B cell (primary cell): ENCODE measurements around the gene MLXIP. TPM values are rescaled to one million over a fixed set of nuclear protein-coding genes. Genes with fewer than 3 reads are reported as not detected.

Experiments
- ATAC-seq: fragments of 200-7000 bp; cut with Tn5 transposase; one replicate; pipeline ENCODE4 v1.10.0; 2021; ENCODE audit warnings: low read depth, mild to moderate bottlenecking, moderate number of reproducible peaks, moderate library complexity
- CTCF ChIA-PET: fragments of 350-600 bp; sonication (Branson Sonifier 250); formaldehyde crosslinking; loops from one replicate; lab custom pipeline; 2021; ENCODE audit warnings: antibody characterized with exemption, inconsistent platforms; lab: Charles Lee
- POLR2A ChIA-PET: fragments of 350-600 bp; sonication (Branson Sonifier 250); formaldehyde crosslinking; loops from one replicate; lab custom pipeline; 2021; ENCODE audit warnings: antibody characterized with exemption; lab: Charles Lee
- DNase-seq: peaks from one replicate; pipeline ENCODE4 v3.0.0; 2013
- H2AFZ ChIP-seq: 2 replicates; pipeline ENCODE4 v1.6.1; 2012; ENCODE audit warnings: mild to moderate bottlenecking, low read depth, low read length; ENCODE audit not compliant: insufficient read depth, poor library complexity, severe bottlenecking
- H3K27ac ChIP-seq, 2 donors: 1 replicate in 1 of 2; 2 replicates in 1 of 2; pipeline ENCODE4 v1.5.1; 2012 to 2013; ENCODE audit warnings: low read length in 2 of 2, mild to moderate bottlenecking in 2 of 2, moderate library complexity in 1 of 2
- H3K27me3 ChIP-seq, 4 experiments: fragments of 200-600 bp in 1 of 4; sonication (generic) in 1 of 4; replicated peaks in 1 of 4; 1 replicate in 2 of 4; 2 replicates in 2 of 4; pipeline versions ENCODE4 v1.6.1 to v1.7.0; 2013 to 2016; ENCODE audit warnings: low read length in 3 of 4, mild to moderate bottlenecking in 2 of 4, mixed read lengths in 1 of 4, moderate library complexity in 1 of 4; ENCODE audit not compliant: insufficient read depth in 4 of 4, control insufficient read depth in 3 of 4; ENCODE audit errors: control extremely low read depth in 1 of 4
- H3K36me3 ChIP-seq, 2 experiments: replicated peaks in 1 of 2; 1 replicate in 1 of 2; 2 replicates in 1 of 2; pipeline versions ENCODE4 v1.6.1 to v1.7.1; 2013; ENCODE audit warnings: low read length in 1 of 2; ENCODE audit not compliant: insufficient read depth in 2 of 2, control insufficient read depth in 1 of 2; ENCODE audit errors: control extremely low read depth in 1 of 2, extremely low read depth in 1 of 2
- H3K4me1 ChIP-seq, 2 donors: fragments of 200-600 bp in 1 of 2; sonication (generic) in 1 of 2; 1 replicate in 1 of 2; 2 replicates in 1 of 2; pipeline versions ENCODE4 v1.5.1 to v1.6.1; 2013 to 2017; ENCODE audit warnings: low read length in 2 of 2; ENCODE audit not compliant: control insufficient read depth in 2 of 2, insufficient read depth in 2 of 2
- H3K4me2 ChIP-seq: replicated peaks from 2 replicates; pipeline ENCODE3; 2012; ENCODE audit warnings: mild to moderate bottlenecking, low read depth, low read length; ENCODE audit not compliant: poor library complexity, severe bottlenecking
- H3K4me3 ChIP-seq, 5 experiments: fragments of 200-600 bp in 1 of 5; sonication (generic) in 1 of 5; 1 replicate in 3 of 5; 2 replicates in 2 of 5; pipeline versions ENCODE4 v1.5.1 to v1.7.0; 2011 to 2016; ENCODE audit warnings: low read length in 4 of 5, mild to moderate bottlenecking in 4 of 5, low read depth in 2 of 5, control low read depth in 1 of 5, moderate library complexity in 1 of 5; ENCODE audit not compliant: insufficient read depth in 1 of 5; ENCODE audit errors: control extremely low read depth in 1 of 5, extremely low read depth in 1 of 5
- H3K79me2 ChIP-seq: fragments of 200-600 bp; sonication (generic); one replicate; pipeline ENCODE4 v1.6.0; 2016; ENCODE audit warnings: low read length; ENCODE audit not compliant: control insufficient read depth, insufficient read depth
- H3K9ac ChIP-seq: fragments of 200-600 bp; sonication (generic); 2 replicates; pipeline ENCODE4 v1.6.1; 2017; ENCODE audit warnings: mild to moderate bottlenecking, low read length, moderate library complexity
- H3K9me3 ChIP-seq, 3 donors: one replicate each; pipeline versions ENCODE4 v1.6.1 to v1.7.1; 2013; ENCODE audit warnings: low read length in 2 of 3; ENCODE audit not compliant: control insufficient read depth in 2 of 3, insufficient read depth in 1 of 3; ENCODE audit errors: control extremely low read depth in 1 of 3
- H4K20me1 ChIP-seq: 2 replicates; pipeline ENCODE4 v1.6.0; 2012; ENCODE audit warnings: mild to moderate bottlenecking, low read length; ENCODE audit not compliant: insufficient read depth, control insufficient read depth, poor library complexity, severe bottlenecking
- H3K27ac Mint-ChIP-seq: one replicate; pipeline ENCODE4 v1.8.0; 2021; ENCODE audit warnings: mixed read lengths
- H3K27me3 Mint-ChIP-seq: one replicate; pipeline ENCODE4 v1.8.0; 2021; ENCODE audit warnings: mixed read lengths
- H3K4me1 Mint-ChIP-seq: one replicate; pipeline ENCODE4 v1.8.0; 2021; ENCODE audit warnings: mixed read lengths
- H3K4me3 Mint-ChIP-seq: one replicate; pipeline ENCODE4 v1.8.0; 2021; ENCODE audit warnings: mixed read lengths
- H3K9me3 Mint-ChIP-seq: one replicate; pipeline ENCODE4 v1.8.0; 2022; ENCODE audit warnings: mixed read lengths; ENCODE audit not compliant: insufficient read depth
- EZH2 ChIP-seq: IDR thresholded peaks from 2 replicates; pipeline ENCODE4 v1.6.1; 2012; ENCODE audit warnings: borderline replicate concordance, low read depth, mild to moderate bottlenecking, moderate library complexity, low read length; ENCODE audit not compliant: insufficient read depth, poor library complexity, severe bottlenecking
- WGBS: methylation state at CpG from one replicate; pipeline ENCODE4 v1.1.5; 2013; ENCODE audit warnings: missing lambda C conversion rate; ENCODE audit not compliant: insufficient coverage; 5-methylcytosine and 5-hydroxymethylcytosine counted together
- intact Hi-C: fragments of 100-400 bp; cut with micrococcal nuclease; formaldehyde crosslinking; loops from one replicate; pipeline ENCODE4 v1.10.0; 2022
- polyA plus RNA-seq: library from polyadenylated mRNA; depleted of rRNA; stranded (reverse); fragments of >200 nt; gene quantifications from 2 replicates; pipeline ENCODE4 v1.2.3, GENCODE V29; 2012
- total RNA-seq, 2 donors: library from RNA; stranded (reverse); fragments of 120-200 nt in 1 of 2; gene quantifications; 1 replicate in 1 of 2; 2 replicates in 1 of 2; pipeline versions ENCODE4 v1.2.3 to v1.2.4, GENCODE V29; 2013 to 2022
- TF ChIP-seq, protein P1 (sequence below): fragments of 200-600 bp; IDR thresholded peaks from one replicate; pipeline ENCODE4 v1.8.0; 2022; ENCODE audit warnings: antibody characterized with exemption, mild to moderate bottlenecking

Gene MLXIP
- total and polyA plus RNA-seq, 2 donors (not counting 1 experiment from before 2014, with no cell fraction given), result 28.1 to 91.2 TPM

GRCh38 chr12:122145505-122146330 lies 67.2 kb downstream of the MLXIP start:
- Histone ChIP-seq H3K4me3 (no peak overlapping the region), H3K4me1 (no peaks in the 10 kb centered on the region), H3K9ac (no peak overlapping the region), H3K79me2 (no peaks in the 10 kb centered on the region), H3K36me3 (peaks cover 0 to 27% of the 10 kb centered on the region in 2 experiments), H3K4me2 (no peak overlapping the region), H3K9me3 (no peaks in the 10 kb centered on the region), H4K20me1 (no peaks in the 10 kb centered on the region), H2AFZ (no peak overlapping the region), H3K27ac (no peak overlapping the region), H3K27me3 (no peaks in the 10 kb centered on the region)
- Mint-ChIP-seq H3K4me1 (no peaks in the 10 kb centered on the region), H3K9me3 (no peaks in the 10 kb centered on the region), H3K27ac (no peak overlapping the region), H3K4me3 (no peak overlapping the region), H3K27me3 (no peaks in the 10 kb centered on the region)
- DNase-seq (no peak), ATAC-seq (no peak)
- 97% methylated on average over 21 of the region's 23 CpGs for WGBS
- ChIA-PET CTCF (no interaction called here), POLR2A (no interaction called here)
- intact Hi-C loops, result no loop called here
- no peak for TF ChIP-seq EZH2
- TF ChIP-seq, protein P1, sequence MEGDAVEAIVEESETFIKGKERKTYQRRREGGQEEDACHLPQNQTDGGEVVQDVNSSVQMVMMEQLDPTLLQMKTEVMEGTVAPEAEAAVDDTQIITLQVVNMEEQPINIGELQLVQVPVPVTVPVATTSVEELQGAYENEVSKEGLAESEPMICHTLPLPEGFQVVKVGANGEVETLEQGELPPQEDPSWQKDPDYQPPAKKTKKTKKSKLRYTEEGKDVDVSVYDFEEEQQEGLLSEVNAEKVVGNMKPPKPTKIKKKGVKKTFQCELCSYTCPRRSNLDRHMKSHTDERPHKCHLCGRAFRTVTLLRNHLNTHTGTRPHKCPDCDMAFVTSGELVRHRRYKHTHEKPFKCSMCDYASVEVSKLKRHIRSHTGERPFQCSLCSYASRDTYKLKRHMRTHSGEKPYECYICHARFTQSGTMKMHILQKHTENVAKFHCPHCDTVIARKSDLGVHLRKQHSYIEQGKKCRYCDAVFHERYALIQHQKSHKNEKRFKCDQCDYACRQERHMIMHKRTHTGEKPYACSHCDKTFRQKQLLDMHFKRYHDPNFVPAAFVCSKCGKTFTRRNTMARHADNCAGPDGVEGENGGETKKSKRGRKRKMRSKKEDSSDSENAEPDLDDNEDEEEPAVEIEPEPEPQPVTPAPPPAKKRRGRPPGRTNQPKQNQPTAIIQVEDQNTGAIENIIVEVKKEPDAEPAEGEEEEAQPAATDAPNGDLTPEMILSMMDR, result no peak
